AG04450 (cell line): Measurements from ENCODE around the gene LINGO4. TPM values are rescaled to one million over a fixed set of nuclear protein-coding genes. Genes with fewer than 3 reads are reported as not detected.

Experiments used
- CTCF ChIA-PET: fragments of 300-600, 350-600 bp; formaldehyde crosslinking; extraction: SDS; loops from one replicate; lab custom pipeline; 2022; ENCODE audit warnings: antibody characterized with exemption, inconsistent platforms; lab: Charles Lee
- POLR2A ChIA-PET: fragments of 350-600 bp; formaldehyde crosslinking; extraction: SDS; loops from one replicate; lab custom pipeline; 2021; ENCODE audit warnings: antibody characterized with exemption, inconsistent platforms; lab: Yijun Ruan, JAX
- DNase-seq: peaks from one replicate; pipeline ENCODE4 v3.0.0-alpha.2; 2011; ENCODE audit warnings: low read depth, low spot score
- H3K27ac ChIP-seq: one replicate; pipeline ENCODE4 v1.5.1; 2012; ENCODE audit warnings: low read depth, low read length, control low read depth
- H3K27me3 ChIP-seq: one replicate; pipeline ENCODE4 v1.6.0; 2012; ENCODE audit warnings: low read length; ENCODE audit not compliant: control insufficient read depth, insufficient read depth
- H3K4me3 ChIP-seq: 2 replicates; pipeline ENCODE4 v1.5.1; 2011; ENCODE audit warnings: mild to moderate bottlenecking, low read depth, low read length, control low read depth
- H3K9me3 ChIP-seq: 2 replicates; pipeline ENCODE4 v1.5.1; 2012; ENCODE audit warnings: low read length; ENCODE audit not compliant: control insufficient read depth, insufficient read depth
- polyA plus RNA-seq: library from polyadenylated mRNA; depleted of rRNA; stranded (reverse); fragments of >200 nt; gene quantifications from 2 replicates; pipeline ENCODE4 v1.2.3, GENCODE V29; 2011
- TF ChIP-seq, protein P1 (sequence below): IDR thresholded peaks from 2 replicates; pipeline ENCODE4 v1.5.1; 2011; ENCODE audit warnings: low read depth, low read length, control low read depth, inconsistent platforms

Gene LINGO4
- polyA plus RNA-seq, 1 experiment, result not detected

DNA sequence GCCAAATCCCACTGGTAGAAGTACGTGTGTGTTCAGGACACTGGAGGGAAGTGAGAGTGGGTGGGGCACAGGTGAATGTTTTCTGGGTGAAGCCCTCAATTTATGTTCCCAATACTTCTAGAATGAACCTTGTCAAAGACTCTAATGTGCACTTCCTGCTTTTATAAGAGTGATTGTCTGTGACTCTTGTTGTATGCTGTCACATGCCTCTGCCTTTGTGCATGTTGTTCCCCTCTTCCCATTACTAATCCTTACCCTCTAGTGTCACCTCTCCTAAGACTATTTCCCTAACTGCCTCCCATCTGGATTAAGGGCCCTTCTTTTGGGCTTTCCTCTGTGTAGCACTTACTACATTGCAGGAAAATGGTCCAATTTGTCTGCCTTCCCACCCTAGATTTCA, 2.5 kb upstream of the LINGO4 start:
- Histone ChIP-seq H3K27ac (no peak overlapping the region), H3K27me3 (peaks cover 64% of the 10 kb centered on the region), H3K9me3 (no peaks in the 10 kb centered on the region), H3K4me3 (no peak overlapping the region)
- CTCF ChIA-PET, result no interaction called here
- no peak for DNase-seq
- TF ChIP-seq, protein P1, sequence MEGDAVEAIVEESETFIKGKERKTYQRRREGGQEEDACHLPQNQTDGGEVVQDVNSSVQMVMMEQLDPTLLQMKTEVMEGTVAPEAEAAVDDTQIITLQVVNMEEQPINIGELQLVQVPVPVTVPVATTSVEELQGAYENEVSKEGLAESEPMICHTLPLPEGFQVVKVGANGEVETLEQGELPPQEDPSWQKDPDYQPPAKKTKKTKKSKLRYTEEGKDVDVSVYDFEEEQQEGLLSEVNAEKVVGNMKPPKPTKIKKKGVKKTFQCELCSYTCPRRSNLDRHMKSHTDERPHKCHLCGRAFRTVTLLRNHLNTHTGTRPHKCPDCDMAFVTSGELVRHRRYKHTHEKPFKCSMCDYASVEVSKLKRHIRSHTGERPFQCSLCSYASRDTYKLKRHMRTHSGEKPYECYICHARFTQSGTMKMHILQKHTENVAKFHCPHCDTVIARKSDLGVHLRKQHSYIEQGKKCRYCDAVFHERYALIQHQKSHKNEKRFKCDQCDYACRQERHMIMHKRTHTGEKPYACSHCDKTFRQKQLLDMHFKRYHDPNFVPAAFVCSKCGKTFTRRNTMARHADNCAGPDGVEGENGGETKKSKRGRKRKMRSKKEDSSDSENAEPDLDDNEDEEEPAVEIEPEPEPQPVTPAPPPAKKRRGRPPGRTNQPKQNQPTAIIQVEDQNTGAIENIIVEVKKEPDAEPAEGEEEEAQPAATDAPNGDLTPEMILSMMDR, result no peak
- POLR2A ChIA-PET, result no interaction called here

DNA sequence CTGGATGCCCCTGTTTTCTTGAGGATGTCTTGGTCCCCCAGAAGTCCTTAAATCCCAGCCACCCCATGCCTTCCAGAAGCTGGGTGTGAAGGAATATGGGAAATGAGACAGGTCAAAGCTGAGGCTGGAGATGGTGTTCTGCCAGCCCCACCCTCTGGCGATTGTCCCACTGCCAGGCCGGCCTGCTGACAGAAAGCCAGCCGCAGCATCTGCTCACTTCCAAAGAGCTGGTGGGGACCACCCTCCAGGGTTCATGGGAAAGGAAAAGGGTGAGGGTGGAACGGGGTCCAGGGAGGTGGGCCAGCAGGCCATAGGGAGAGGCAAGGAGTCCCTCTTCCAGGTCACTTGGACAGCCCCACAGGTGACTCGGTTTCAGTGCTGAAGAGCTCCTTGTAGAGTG, 1.9 kb upstream of the LINGO4 start:
- TF ChIP-seq, protein P1, result no peak

DNA sequence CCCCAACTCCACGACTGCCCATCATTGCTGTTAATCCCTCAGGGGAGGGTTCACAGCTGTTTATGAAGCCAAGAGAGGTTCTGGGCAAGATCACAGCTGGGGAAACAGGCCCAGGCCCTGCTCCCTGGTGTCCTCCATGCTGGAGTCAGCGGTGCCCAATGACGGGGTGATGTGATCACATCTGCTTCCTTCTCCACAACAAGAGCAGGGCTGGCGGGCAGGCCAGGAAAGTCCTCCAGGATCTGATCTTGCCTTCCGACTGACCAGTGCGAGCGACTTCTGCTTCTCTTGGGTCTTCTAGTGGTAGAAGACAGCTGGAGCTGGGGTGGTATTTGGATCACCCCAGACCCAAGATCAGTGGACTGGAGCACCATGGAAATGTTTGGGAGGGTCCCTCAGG, 951 bp upstream of the LINGO4 start:
- no peak for DNase-seq
- no peak overlapping the region for H3K4me3 ChIP-seq
- no peak overlapping the region for H3K27ac ChIP-seq
- peaks cover 59% of the 10 kb centered on the region for H3K27me3 ChIP-seq
- POLR2A ChIA-PET, result no interaction called here
- no peaks in the 10 kb centered on the region; the same call in 1 of the 2 replicates for H3K9me3 ChIP-seq
- TF ChIP-seq, protein P1, result no peak
- CTCF ChIA-PET, result no interaction called here

More for the DNA sequence above, 1.9 kb upstream of the LINGO4 start:
- Histone ChIP-seq H3K9me3 (no peaks in the 10 kb centered on the region), H3K27me3 (peaks cover 59% of the 10 kb centered on the region), H3K27ac (no peak overlapping the region), H3K4me3 (no peak overlapping the region)
- DNase-seq, result no peak
- CTCF ChIA-PET, result no interaction called here
- POLR2A ChIA-PET, result no interaction called here

DNA sequence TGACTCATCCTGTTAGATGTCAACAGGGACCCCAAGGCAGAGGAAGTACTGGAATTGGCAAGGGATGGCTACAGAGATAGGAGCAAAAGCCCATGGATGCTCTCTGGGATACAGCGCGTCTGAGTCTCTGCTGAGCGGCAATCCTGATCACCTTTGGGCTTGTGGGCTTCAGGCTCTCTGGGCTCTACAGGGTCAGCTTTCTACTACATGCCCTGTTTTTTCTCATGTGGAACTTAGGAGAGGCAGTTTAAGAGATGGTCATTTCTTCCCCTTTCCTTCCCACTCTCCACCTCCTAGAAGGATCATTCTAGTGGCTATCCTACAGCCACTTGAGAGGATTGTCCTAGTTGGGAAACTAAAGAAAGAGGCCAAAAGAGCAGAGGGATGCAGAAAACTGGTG, 1.3 kb downstream of the LINGO4 start:
- ChIA-PET POLR2A (no interaction called here), CTCF (no interaction called here)
- H3K4me3 ChIP-seq, result no peak overlapping the region
- H3K9me3 ChIP-seq, result no peaks in the 10 kb centered on the region; the same call in 1 of the 2 replicates
- TF ChIP-seq, protein P1, result no peak
- no peak overlapping the region for H3K27ac ChIP-seq
- H3K27me3 ChIP-seq, result peaks cover 75% of the 10 kb centered on the region
- DNase-seq, result no peak

DNA sequence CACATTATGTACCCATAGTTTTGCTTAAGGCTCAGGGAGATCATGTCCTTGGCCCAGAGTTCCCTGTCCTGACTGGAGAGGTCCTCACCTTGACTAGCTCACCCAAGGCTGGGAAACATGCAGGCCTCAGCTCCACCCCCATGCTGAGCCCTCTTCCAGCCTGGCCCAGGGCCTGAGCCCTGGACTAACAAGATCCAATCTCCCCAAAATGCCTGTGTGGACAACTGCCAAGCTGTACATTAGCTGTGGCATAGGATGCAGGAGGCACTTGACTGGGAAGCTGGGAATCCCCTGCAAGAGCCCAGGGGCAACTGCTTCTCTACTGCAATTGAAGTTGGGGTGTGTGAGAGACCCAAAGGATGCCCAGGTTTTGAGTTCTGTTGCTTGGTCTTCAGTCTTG, 2.1 kb downstream of the LINGO4 start:
- TF ChIP-seq, protein P1, result no peak
- H3K27me3 ChIP-seq, result peaks cover 76% of the 10 kb centered on the region
- no peak overlapping the region for H3K27ac ChIP-seq
- CTCF ChIA-PET, result no interaction called here
- no peaks in the 10 kb centered on the region; the same call in 1 of the 2 replicates for H3K9me3 ChIP-seq
- H3K4me3 ChIP-seq, result no peak overlapping the region
- DNase-seq, result no peak
- POLR2A ChIA-PET, result no interaction called here
